GM12875 (cell line): ENCODE measurements around the gene STPG3.
"Not testable (repeated sequence)": the region's sequence is repeated elsewhere in the genome, so short reads cannot be mapped to it uniquely, and the experiment has no call there.

Experiments used
- H3K4me3 ChIP-seq: one replicate; pipeline ENCODE4 v1.5.1; 2011; ENCODE audit warnings: low read depth, low read length, control low read depth
- TF ChIP-seq, protein P1 (sequence below): IDR thresholded peaks from 2 replicates; pipeline ENCODE4 v1.5.1; 2011; ENCODE audit warnings: low read depth, mild to moderate bottlenecking, control low read depth, inconsistent platforms, low read length, moderate library complexity, borderline replicate concordance; ENCODE audit not compliant: insufficient read depth

STPG3 gene

DNA sequence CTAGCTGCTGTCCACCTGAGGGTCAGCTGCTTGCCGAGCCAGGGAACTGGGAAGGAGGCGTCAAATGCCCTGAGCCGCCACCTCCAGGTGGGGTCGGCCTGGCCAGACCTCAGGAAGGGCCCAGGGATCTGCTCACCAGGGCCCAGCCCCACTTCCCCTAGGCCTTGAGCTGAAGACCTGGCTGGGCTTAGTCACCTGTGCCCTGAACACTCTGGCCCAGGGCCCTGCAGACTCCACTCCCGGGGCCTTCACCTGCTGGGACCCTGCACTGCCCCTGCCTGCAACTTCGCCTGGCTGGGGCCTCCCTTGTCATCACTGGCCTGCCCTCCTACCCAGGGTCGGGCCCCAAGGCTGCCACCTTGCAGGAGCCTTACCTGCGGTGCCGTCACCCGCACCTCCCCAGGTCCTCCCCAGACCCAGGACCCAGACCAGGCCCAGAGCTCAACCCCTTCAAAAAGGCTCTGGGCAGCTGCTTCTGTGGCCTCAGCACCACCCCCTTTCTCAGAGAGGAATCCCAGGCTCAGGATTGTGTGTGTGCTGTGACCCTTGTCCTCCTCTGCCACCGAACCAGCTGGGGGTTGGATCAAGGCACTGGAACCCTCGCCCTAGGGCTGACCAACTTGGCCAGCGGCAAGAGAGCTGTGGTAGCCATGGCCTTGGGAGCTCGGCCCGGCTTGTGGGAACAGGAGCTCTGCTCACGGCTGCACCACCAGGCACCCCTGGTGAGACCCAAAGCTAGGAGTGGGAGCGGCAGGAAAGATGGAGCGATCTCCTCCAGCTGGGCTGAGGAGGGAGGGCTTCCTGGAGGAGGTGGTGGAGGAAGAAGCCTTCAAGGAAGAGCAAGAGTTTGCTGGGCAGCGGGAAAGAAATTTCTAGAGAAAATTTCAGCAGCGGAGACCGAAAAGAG, 2.9 kb downstream of the STPG3 start:
- TF ChIP-seq, protein P1, sequence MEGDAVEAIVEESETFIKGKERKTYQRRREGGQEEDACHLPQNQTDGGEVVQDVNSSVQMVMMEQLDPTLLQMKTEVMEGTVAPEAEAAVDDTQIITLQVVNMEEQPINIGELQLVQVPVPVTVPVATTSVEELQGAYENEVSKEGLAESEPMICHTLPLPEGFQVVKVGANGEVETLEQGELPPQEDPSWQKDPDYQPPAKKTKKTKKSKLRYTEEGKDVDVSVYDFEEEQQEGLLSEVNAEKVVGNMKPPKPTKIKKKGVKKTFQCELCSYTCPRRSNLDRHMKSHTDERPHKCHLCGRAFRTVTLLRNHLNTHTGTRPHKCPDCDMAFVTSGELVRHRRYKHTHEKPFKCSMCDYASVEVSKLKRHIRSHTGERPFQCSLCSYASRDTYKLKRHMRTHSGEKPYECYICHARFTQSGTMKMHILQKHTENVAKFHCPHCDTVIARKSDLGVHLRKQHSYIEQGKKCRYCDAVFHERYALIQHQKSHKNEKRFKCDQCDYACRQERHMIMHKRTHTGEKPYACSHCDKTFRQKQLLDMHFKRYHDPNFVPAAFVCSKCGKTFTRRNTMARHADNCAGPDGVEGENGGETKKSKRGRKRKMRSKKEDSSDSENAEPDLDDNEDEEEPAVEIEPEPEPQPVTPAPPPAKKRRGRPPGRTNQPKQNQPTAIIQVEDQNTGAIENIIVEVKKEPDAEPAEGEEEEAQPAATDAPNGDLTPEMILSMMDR = no peak
- peak overlapping the region; percentile 79 for H3K4me3 ChIP-seq

DNA sequence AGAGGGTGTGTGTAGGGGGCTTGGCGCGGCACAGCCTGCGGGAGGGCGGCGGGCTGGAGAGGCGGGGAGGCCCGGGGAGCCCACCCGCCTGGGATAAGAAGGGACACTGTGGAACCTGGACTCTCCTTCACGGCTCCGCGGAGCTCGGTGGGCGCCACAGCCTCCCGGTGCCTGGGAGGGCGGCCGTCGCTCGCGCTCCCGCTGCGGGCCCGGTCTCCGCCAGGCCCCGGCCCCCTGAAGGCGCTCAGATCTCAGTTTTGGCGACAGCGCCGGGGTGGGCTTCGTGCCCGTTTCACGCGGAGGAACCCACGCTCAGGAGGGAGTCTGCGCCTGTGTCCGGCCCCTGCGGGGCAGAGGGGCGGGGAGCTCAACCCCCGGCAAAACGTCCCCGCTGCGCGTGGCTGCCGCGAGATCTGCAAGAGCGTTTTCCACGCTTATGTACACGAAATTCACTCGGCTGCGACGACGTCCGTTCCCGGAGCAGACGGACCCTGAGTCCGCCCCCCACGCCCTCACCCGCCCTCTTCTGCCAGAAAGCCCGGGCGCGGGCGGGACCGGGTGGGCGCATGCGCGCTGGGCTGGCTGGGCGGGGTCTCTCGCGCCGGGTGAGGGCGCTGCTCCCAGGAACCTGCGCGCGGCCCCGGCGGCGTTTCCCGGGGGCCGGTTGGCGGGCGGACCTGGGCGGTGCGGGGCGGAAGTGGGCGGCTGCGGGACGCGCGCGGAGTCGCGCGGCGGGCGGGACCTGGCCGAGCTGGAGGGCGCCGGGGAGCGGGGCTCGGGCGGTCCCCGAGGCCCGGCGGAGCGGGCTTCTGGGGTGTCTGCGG, 3.8 kb downstream of the STPG3 start, which contains the start of gene NELFB:
Gene NELFB, plus strand, starts transcription at position 704 of the 824 bp plus-strand sequence.
- H3K4me3 ChIP-seq = peak within 1 kb of the TSS; percentile 99
- TF ChIP-seq, protein P1 = no peak

DNA sequence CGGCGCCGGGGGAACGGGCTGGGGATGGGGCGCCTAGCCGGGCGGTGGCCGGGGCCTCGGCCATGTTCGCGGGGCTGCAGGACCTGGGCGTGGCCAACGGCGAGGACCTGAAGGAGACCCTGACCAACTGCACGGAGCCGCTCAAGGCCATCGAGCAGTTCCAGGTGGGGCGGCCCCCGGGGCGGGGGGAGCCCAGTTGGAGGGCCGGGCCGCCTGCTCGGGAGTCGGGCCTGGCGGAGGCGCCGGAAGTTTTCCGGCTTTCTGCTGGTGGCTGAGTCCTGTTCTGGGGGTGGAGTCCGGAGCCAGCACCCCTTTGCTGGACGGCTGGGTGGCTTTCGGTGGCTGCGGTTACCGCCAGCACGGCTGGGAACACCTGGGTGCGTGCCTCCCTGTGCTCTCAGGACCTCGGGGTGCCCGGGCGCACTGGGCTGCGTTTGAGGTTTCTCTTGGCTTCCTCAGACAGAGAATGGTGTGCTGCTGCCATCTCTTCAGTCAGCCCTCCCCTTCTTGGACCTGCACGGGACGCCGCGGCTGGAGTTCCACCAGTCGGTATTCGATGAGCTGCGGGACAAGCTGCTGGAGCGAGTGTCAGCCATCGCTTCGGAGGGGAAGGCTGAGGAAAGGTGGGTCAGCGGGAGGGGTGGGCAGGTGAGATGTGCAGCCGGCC, 4.5 kb downstream of the STPG3 start:
- TF ChIP-seq, protein P1 = no peak
- peak overlapping the region; percentile 99 for H3K4me3 ChIP-seq

DNA sequence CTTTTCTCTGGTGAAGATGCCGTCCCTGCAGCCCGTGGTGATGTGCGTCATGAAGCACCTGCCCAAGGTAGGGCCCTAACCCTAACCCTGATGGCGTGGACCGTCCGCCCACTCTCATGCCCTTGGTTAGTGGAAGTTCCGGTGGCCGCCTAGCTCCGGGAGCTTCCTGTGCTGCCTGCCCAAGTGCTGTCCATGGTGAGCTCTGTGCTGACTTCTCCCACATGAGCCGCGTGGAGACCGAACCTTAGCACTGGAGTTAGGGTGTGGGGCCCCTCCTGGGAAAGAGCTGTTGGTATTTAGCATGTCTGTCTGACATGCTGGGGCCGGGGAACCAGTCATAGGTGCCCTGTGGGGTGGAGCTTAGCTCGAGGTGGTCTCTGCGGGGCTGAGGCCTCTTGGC, 5.3 kb downstream of the STPG3 start:
- H3K4me3 ChIP-seq = peak overlapping the region; percentile 99
- TF ChIP-seq, protein P1 = no peak

DNA sequence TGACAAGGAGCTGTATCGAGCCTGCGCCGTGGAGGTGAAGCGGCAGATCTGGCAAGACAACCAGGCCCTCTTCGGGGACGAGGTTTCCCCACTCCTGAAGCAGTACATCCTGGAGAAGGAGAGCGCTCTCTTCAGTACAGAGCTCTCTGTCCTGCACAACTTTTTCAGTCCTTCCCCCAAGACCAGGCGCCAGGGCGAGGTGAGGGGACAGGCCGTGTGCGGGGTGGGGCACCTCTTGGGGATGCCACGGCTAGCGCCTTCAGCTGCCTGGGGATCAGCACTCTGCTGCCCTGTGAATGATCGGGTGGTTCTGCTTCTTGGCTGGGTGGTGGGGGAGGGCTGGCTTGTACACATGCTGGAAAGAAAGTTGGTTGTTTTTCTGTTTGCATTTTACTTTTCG, 5.8 kb downstream of the STPG3 start:
- TF ChIP-seq, protein P1 = no peak
- no peak overlapping the region for H3K4me3 ChIP-seq

DNA sequence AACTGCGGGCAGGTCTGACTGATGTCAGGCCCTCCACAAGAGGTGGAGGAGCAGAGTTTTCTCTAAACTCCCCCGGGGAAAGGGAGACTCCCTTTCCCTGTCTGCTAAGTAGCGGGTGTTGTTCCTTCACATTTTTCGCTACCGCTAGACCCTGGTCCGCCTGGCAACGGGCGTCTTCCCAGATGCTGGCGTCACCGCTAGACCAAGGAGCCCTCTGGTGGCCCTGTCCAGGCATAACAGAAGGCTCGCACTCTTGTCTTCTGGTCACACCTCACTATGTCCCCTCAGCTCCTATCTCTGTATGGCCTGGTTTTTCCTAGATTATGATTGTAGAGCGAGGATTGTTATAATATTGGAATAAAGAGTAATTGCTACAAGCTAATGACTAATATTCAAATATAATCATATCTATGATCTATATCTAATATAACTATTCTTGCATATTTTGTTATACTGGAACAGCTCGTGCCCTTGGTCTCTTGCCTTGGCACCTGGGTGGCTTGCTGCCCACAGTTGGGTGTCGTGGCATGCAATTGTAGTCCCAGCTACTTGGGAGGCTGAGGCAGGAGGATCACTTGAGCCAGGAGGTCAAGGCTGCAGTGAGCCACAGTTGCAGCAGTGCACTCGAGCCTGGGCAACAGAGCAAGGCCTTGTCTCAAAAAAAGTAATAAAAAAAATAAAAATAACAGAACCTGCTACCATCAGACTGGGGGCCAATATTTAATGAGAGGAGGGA, 11.3 kb downstream of the STPG3 start:
- H3K4me3 ChIP-seq = not testable (repeated sequence)
- TF ChIP-seq, protein P1 = peak; percentile 28; the same call in 1 of the 2 replicates
